Transverse colon (tissue), 4 donors: ENCODE measurements around the gene CPVL.

Source experiments
- POLR2AphosphoS5 ChIP-seq, 3 donors: sonication (generic); formaldehyde crosslinking; IDR thresholded peaks; one replicate each; pipeline ENCODE4 v1.6.1; 2016; ENCODE audit warnings: antibody characterized with exemption in 3 of 3
- TF ChIP-seq, protein P1 (sequence below), 5 experiments: fragments of 200-600 bp in 3 of 5; fragments of 450-650 bp in 2 of 5; sonication (generic) in 3 of 5; IDR thresholded peaks; 1 replicate in 2 of 5; 2 replicates in 3 of 5; pipeline ENCODE4 v1.5.1; 2016 to 2017; ENCODE audit warnings: antibody characterized with exemption in 5 of 5, inconsistent platforms in 3 of 5, mild to moderate bottlenecking in 2 of 5, moderate library complexity in 1 of 5

DNA sequence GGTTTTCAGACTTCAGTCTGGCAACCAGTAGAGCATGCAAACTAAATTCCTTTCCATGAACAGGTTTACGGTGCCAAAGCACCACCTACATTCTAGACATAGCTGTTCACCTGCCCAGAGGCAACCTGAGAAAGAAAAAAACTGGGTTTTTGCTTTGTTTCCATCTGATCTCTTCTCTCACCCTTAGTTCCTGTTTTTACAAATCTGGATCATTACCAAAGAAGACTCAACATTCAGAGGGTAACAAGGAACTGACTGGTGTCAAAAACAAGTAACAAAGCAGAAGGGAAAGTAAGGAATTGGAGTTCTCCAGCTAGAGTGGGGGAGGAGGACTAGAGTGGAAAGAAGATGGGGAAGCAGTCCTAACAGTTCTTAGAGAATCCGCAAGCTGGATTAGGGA, 36.4 kb downstream of the CPVL start:
- TF ChIP-seq, protein P1, sequence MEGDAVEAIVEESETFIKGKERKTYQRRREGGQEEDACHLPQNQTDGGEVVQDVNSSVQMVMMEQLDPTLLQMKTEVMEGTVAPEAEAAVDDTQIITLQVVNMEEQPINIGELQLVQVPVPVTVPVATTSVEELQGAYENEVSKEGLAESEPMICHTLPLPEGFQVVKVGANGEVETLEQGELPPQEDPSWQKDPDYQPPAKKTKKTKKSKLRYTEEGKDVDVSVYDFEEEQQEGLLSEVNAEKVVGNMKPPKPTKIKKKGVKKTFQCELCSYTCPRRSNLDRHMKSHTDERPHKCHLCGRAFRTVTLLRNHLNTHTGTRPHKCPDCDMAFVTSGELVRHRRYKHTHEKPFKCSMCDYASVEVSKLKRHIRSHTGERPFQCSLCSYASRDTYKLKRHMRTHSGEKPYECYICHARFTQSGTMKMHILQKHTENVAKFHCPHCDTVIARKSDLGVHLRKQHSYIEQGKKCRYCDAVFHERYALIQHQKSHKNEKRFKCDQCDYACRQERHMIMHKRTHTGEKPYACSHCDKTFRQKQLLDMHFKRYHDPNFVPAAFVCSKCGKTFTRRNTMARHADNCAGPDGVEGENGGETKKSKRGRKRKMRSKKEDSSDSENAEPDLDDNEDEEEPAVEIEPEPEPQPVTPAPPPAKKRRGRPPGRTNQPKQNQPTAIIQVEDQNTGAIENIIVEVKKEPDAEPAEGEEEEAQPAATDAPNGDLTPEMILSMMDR (IDR thresholded peaks at IDR 0.05): no peak
- no peak for TF ChIP-seq POLR2AphosphoS5 (IDR thresholded peaks at IDR 0.05)
